Adrenal gland (tissue), 12 donors: ENCODE measurements around the gene DHX57. TPM values are rescaled to one million over a fixed set of nuclear protein-coding genes. Genes with fewer than 3 reads are reported as not detected.
A peak's percentile ranks its signal among the peaks of the same experiment; 100 is the strongest.

Experiments
- DNase-seq, 7 donors: peaks; one replicate each; pipeline ENCODE4 v3.0.0-alpha.2; 2019 to 2020
- H3K27ac ChIP-seq, 5 donors: fragments of 200-600 bp; sonication (generic) in 4 of 5; 1 replicate in 3 of 5; 2 replicates in 2 of 5; pipeline versions ENCODE4 v1.5.1 to v1.8.0; 2016 to 2020; ENCODE audit warnings: mild to moderate bottlenecking in 1 of 5
- H3K27me3 ChIP-seq: fragments of 200-600 bp; 2 replicates; pipeline ENCODE4 v1.8.0; 2021
- H3K36me3 ChIP-seq, 2 donors: fragments of 200-600 bp; replicated peaks in 1 of 2; 1 replicate in 1 of 2; 2 replicates in 1 of 2; pipeline versions ENCODE4 v1.5.1 to v1.8.0; 2018 to 2022
- H3K4me1 ChIP-seq, 2 donors: fragments of 200-600 bp; replicated peaks in 1 of 2; 1 replicate in 1 of 2; 2 replicates in 1 of 2; pipeline versions ENCODE4 v1.5.1 to v1.8.0; 2018 to 2021
- H3K4me3 ChIP-seq, 4 donors: fragments of 200-600 bp; sonication (generic) in 3 of 4; one replicate each; pipeline ENCODE4 v1.5.1; 2016 to 2018
- H3K9me3 ChIP-seq, 3 donors: fragments of 200-600 bp; sonication (generic) in 1 of 3; replicated peaks in 1 of 3; 1 replicate in 2 of 3; 2 replicates in 1 of 3; pipeline versions ENCODE4 v1.5.1 to v1.8.0; 2016 to 2021
- POLR2A ChIP-seq, 2 donors: fragments of 450-650 bp; IDR thresholded peaks; one replicate each; pipeline ENCODE4 v1.6.1; 2017; ENCODE audit warnings: antibody characterized with exemption in 2 of 2, mild to moderate bottlenecking in 2 of 2, moderate library complexity in 1 of 2
- WGBS, 4 donors: extraction: QIAGEN DNeasy Blood & Tissue Kit in 2 of 4; methylation state at CpG; one replicate each; pipeline versions ENCODE4 v1.1.5 to v1.1.7; 2013 to 2017; 5-methylcytosine and 5-hydroxymethylcytosine counted together
- intact Hi-C, 2 donors: fragments of 100-400 bp; cut with DNase I; formaldehyde crosslinking; loops; one replicate each; pipeline versions ENCODE4 v1.14.1 to v1.15.0; 2022 to 2023
- polyA plus RNA-seq, 3 donors: library from polyadenylated mRNA; stranded (reverse); fragments of 200-250 nt in 2 of 3; fragments of 350-450 nt in 1 of 3; fragmentation: Illumina TruSeq in 1 of 3; extraction: RNeasy Lipid Tissue Mini Kit (QIAGEN cat#74804) in 1 of 3; gene quantifications; one replicate each; pipeline ENCODE4 v1.2.3, GENCODE V29; 2013 to 2014
- total RNA-seq, 9 donors: library from RNA; depleted of rRNA in 4 of 9; stranded (reverse); fragments of >200 nt in 4 of 9; fragments of 120-200 nt in 1 of 9; fragmentation: NEBNext Ultra II Directional in 1 of 9; extraction: Animal tissue kit (Norgen Biotek cat#: 25700) in 1 of 9; gene quantifications; one replicate each; pipeline versions ENCODE4 v1.1.0 to v1.2.4, GENCODE V29; 2013 to 2023
- TF ChIP-seq, protein P1 (sequence below), 6 experiments: fragments of 450-650 bp in 4 of 6; fragments of 200-600 bp in 2 of 6; sonication (generic) in 1 of 6; IDR thresholded peaks; 1 replicate in 5 of 6; 2 replicates in 1 of 6; pipeline versions ENCODE4 v1.5.1 to v1.8.0; 2016 to 2021; ENCODE audit warnings: antibody characterized with exemption in 6 of 6, mild to moderate bottlenecking in 2 of 6, moderate library complexity in 1 of 6
- donor health status: healthy with polysubstance abuse.
- donor health status: Bipolar disorder and iron deficiency.
- donor health status: DM: yes; HTN: yes; CAD: no.
- donor health status: DM: no; HTN: no; CAD: no.
- donor health status: DM: no; HTN: no; CAD: no.
- donor health status: DM: yes; HTN: yes; CAD: no.

DHX57 gene
- total and polyA plus RNA-seq, 12 donors = 9.4 to 30.5 (median 18.1) TPM

DNA sequence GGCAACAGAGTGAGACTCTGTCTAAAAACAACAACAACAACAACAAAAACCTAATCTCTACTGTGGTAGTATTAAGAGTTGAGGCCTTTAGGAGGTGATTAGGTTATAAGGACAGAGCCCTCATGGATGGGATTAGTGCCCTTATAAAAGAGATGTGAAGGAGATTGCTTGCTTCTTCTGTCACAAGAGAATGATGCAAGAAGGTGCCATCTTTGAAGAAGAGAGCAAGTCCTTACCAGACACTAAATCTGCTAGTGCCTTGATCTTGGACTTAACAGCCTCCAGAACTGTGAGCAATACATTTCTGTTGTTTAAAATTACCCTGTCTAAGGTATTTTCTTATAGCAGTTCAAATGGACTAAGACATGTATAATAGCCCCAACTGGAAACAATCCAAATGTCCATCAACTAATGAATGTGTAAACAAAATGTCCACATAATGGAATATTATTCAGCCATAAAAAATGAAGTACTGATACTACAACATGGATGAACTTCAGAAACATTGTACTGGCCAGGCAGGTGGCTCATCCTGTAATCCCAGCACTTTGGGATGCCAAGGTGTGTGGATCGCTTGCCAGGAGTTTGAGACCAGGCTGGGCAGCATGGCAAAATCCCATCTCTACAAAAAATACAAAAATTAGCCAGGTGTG lies 12.3 kb upstream of the DHX57 start:
- Histone ChIP-seq H3K4me1 (no peaks in the 10 kb centered on the region), H3K27ac (no peak overlapping the region), H3K9me3 (no peaks in the 10 kb centered on the region), H3K27me3 (no peaks in the 10 kb centered on the region), H3K36me3 (no peaks in the 10 kb centered on the region), H3K4me3 (no peak overlapping the region)
- TF ChIP-seq, protein P1, sequence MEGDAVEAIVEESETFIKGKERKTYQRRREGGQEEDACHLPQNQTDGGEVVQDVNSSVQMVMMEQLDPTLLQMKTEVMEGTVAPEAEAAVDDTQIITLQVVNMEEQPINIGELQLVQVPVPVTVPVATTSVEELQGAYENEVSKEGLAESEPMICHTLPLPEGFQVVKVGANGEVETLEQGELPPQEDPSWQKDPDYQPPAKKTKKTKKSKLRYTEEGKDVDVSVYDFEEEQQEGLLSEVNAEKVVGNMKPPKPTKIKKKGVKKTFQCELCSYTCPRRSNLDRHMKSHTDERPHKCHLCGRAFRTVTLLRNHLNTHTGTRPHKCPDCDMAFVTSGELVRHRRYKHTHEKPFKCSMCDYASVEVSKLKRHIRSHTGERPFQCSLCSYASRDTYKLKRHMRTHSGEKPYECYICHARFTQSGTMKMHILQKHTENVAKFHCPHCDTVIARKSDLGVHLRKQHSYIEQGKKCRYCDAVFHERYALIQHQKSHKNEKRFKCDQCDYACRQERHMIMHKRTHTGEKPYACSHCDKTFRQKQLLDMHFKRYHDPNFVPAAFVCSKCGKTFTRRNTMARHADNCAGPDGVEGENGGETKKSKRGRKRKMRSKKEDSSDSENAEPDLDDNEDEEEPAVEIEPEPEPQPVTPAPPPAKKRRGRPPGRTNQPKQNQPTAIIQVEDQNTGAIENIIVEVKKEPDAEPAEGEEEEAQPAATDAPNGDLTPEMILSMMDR (IDR thresholded peaks at IDR 0.05) = no peak
- TF ChIP-seq POLR2A (IDR thresholded peaks at IDR 0.05) = no peak
- intact Hi-C loops = no loop called here
- WGBS, 4 donors = 93 to 100% (median 100%) methylated on average over 1 of the region's 1 CpG
- DNase-seq = no peak

DNA sequence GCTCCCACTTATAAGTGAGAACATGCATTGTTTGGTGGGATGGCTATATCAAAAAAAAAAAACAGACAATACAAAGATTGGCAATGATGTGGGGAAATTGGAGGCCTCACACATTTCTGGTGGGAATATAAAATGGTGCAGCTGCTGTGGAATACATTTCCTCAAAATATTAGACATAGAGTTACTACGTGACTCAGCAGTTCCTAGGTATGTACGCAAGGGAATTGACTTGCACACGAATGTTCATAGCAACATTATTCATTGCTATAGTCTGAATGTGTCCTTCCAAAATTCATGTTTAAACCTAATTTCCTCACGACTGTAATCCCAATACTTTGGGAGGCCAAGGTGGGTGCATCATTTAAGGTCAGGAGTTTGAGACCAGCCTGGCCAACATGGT lies 11.6 kb upstream of the DHX57 start:
- H3K4me1 ChIP-seq = no peaks in the 10 kb centered on the region
- DNase-seq = no peak

DNA sequence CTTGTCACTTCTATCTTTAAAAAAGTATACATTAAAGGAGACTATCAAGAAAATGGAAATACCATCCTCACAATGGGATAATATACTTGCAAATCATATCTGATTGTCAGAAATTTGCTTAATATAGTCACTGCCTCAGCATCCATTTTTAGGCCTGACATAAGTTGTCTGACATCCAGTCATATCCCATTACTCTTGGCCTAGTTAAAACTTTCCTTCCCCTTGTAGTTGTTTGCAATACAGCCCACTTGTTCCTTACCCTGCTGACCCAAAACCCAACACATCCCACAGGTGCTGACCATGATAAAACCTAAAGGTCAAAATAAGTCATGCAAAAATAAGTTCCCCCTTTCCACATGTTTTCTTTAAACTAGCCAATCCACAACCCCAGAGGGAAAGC lies 10.3 kb upstream of the DHX57 start:
- no peak for DNase-seq
- intact Hi-C loops = no loop called here
- H3K27ac ChIP-seq = no peak overlapping the region
- no peaks in the 10 kb centered on the region for H3K36me3 ChIP-seq
- H3K9me3 ChIP-seq = no peaks in the 10 kb centered on the region
- H3K4me1 ChIP-seq = no peaks in the 10 kb centered on the region
- no peak for TF ChIP-seq POLR2A (IDR thresholded peaks at IDR 0.05)
- TF ChIP-seq, protein P1 (IDR thresholded peaks at IDR 0.05) = no peak
- H3K4me3 ChIP-seq = no peak overlapping the region
- H3K27me3 ChIP-seq = no peaks in the 10 kb centered on the region

More for the DNA sequence above, 11.6 kb upstream of the DHX57 start:
- no peaks in the 10 kb centered on the region for H3K9me3 ChIP-seq
- TF ChIP-seq, protein P1 (IDR thresholded peaks at IDR 0.05) = no peak
- no peak for TF ChIP-seq POLR2A (IDR thresholded peaks at IDR 0.05)
- H3K4me3 ChIP-seq = no peak overlapping the region
- no peaks in the 10 kb centered on the region for H3K27me3 ChIP-seq
- no peak overlapping the region for H3K27ac ChIP-seq
- WGBS, 4 donors = 82 to 97% (median 90%) methylated on average over 4 of the region's 4 CpGs
- H3K36me3 ChIP-seq = no peaks in the 10 kb centered on the region
- intact Hi-C loops = no loop called here

DNA sequence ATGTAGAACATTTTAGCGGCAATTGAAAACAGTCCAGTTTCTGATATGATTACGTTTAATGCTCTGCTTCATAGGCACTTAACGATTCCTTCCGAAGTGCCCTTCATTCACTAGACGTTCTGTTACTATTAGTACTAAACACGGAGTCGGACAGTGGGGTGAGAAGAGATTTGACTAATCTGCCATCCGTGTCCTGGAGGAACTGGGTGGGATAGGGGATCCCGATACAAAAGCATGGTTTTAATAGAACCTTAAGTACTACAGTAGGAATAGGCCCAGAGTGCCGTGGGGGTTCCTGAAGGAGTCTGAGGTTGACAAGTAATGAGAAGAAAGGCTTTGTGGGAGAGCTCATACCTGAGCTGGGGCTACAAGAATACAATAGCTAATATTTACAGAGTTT lies 673 bp upstream of the DHX57 start:
- Histone ChIP-seq H3K36me3 (no peaks in the 10 kb centered on the region), H3K9me3 (no peaks in the 10 kb centered on the region), H3K27ac (no peak overlapping the region), H3K4me3 (peak overlapping the region; percentile 29 to 92 (median 82)), H3K4me1 (peaks cover 0 to 14% of the 10 kb centered on the region in 2 donors), H3K27me3 (no peaks in the 10 kb centered on the region)
- 23 to 30% (median 27%) methylated on average over 10 of the region's 10 CpGs for WGBS, 4 donors
- TF ChIP-seq, protein P1 (IDR thresholded peaks at IDR 0.05) = no peak
- no peak for TF ChIP-seq POLR2A (IDR thresholded peaks at IDR 0.05)
- intact Hi-C loops = no loop called here
- no peak for DNase-seq
